H1 (cell line): ENCODE data around the gene SLIT3. TPM values are rescaled to one million over a fixed set of nuclear protein-coding genes. Genes with fewer than 3 reads are reported as not detected.

Source experiments
- ATF2 ChIP-seq: IDR thresholded peaks from 2 replicates; pipeline ENCODE4 v1.6.1; 2012; ENCODE audit warnings: low read length, inconsistent platforms
- ATF3 ChIP-seq: IDR thresholded peaks from 2 replicates; pipeline ENCODE4 v1.6.1; 2011; ENCODE audit warnings: low read depth, mild to moderate bottlenecking, low read length; ENCODE audit not compliant: insufficient read depth
- CBX8 ChIP-seq: fragments of 300-800, 300-1000 bp; sonication (generic); IDR thresholded peaks from 2 replicates; pipeline ENCODE4 v1.7.1; 2016; ENCODE audit warnings: low read depth, low read length, borderline replicate concordance
- CHD7 ChIP-seq: fragments of 300-600 bp; sonication (generic); IDR thresholded peaks from 2 replicates; pipeline ENCODE4 v1.7.1; 2012; ENCODE audit warnings: low read length, moderate library complexity, mild to moderate bottlenecking, inconsistent platforms; ENCODE audit not compliant: insufficient replicate concordance
- EP300 ChIP-seq, 2 experiments: IDR thresholded peaks; 1 replicate in 1 of 2; 2 replicates in 1 of 2; pipeline ENCODE4 v1.6.1; 2011 to 2012; ENCODE audit warnings: low read depth in 2 of 2, low read length in 2 of 2, mild to moderate bottlenecking in 2 of 2, borderline replicate concordance in 1 of 2, inconsistent platforms in 1 of 2, moderate library complexity in 1 of 2
- KDM4A ChIP-seq: IDR thresholded peaks from one replicate; pipeline ENCODE4 v1.7.1; 2012; ENCODE audit warnings: low read depth, mild to moderate bottlenecking, moderate library complexity, low read length, inconsistent platforms; ENCODE audit not compliant: severe bottlenecking
- RBBP5 ChIP-seq: IDR thresholded peaks from 2 replicates; pipeline ENCODE4 v1.7.1; 2012; ENCODE audit warnings: low read depth, mild to moderate bottlenecking, inconsistent platforms, low read length, moderate library complexity, borderline replicate concordance
- RXRA ChIP-seq: IDR thresholded peaks from 2 replicates; pipeline ENCODE4 v1.6.1; 2011; ENCODE audit warnings: low read depth, mild to moderate bottlenecking, low read length, moderate library complexity; ENCODE audit not compliant: insufficient read depth
- TCF12 ChIP-seq: IDR thresholded peaks from 2 replicates; pipeline ENCODE4 v1.6.1; 2011; ENCODE audit warnings: low read depth, mild to moderate bottlenecking, low read length
- polyA plus RNA-seq, 7 experiments: library from polyadenylated mRNA; depleted of rRNA in 3 of 7; stranded (reverse) in 5 of 7; unstranded in 2 of 7; fragments of >200 nt in 5 of 7; fragments of 200-250 nt in 2 of 7; gene quantifications; 1 replicate in 5 of 7; 2 replicates in 1 of 7; 4 replicates in 1 of 7; pipeline versions ENCODE4 v1.2.1 to v1.2.3, GENCODE V29; 2011 to 2013; ENCODE audit warnings: missing spikeins in 2 of 7, mixed read lengths in 2 of 7
- total RNA-seq: library from RNA; stranded (reverse); fragmentation: NEBNext Ultra II Directional; extraction: Animal tissue kit (Norgen Biotek cat#: 25700); gene quantifications from 2 replicates; pipeline ENCODE4 v1.2.1, GENCODE V29; 2021

The SLIT3 gene
- total and polyA plus RNA-seq, 2 of the 8 experiments (the other 6 are each of a cell fraction or from before 2014, with no cell fraction given), result 1.1 to 1.2 TPM

GRCh38 chr5:168988699-168989098 lies 312.2 kb downstream of the SLIT3 start (continued):
- TF ChIP-seq CHD7 (no peak), KDM4A (no peak), CBX8 (no peak), RXRA (no peak), TCF12 (no peak), ATF3 (no peak), EP300 (IDR thresholded peaks at IDR 0.05; ENCODE audit: borderline replicate concordance in 1 of 2, low read depth in 2 of 2, low read length in 2 of 2) (no peak), ATF2 (no peak), RBBP5 (no peak)
